GM19452 (cell line): ENCODE measurements around the gene NHSL2.
"Not testable (repeated sequence)": the region's sequence is repeated elsewhere in the genome, so short reads cannot be mapped to it uniquely, and the experiment has no call there.

Experiments
- ATAC-seq: cut with Tn5 transposase; IDR thresholded peaks from one replicate; pipeline ENCODE4 v1.9.1; 2021; ENCODE audit not compliant: unreplicated experiment

Gene NHSL2

GRCh38 chrX:71910643-71910985 is at the start of gene NHSL2:
TSS of gene NHSL2 (plus strand) at chrX:71910845.
- ATAC-seq: no peak

DNA sequence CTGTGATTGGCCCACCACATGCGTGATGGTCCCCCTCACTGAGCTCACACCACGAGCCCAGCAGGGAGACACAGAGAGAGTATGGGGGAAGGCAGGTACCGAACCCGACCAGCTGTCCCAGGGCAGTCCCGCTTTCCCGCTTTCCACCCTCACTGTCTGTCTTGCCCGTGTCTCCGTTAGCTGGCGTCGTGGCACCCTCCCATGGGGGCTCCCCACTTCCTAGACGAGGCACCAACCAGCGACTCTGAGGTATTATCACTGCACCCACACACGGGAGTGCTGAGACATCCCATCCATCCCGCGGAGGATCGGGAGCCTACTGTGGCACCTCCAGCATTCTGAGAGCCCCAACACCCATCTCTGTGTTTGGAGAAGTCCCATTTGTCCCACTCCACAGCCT is 43.0 kb upstream of the NHSL2 start:
- no peak for ATAC-seq

- ATAC-seq: not testable (repeated sequence)
Measured at GRCh38 chrX:71869566-71869965, 41.1 kb upstream of the NHSL2 start.

DNA sequence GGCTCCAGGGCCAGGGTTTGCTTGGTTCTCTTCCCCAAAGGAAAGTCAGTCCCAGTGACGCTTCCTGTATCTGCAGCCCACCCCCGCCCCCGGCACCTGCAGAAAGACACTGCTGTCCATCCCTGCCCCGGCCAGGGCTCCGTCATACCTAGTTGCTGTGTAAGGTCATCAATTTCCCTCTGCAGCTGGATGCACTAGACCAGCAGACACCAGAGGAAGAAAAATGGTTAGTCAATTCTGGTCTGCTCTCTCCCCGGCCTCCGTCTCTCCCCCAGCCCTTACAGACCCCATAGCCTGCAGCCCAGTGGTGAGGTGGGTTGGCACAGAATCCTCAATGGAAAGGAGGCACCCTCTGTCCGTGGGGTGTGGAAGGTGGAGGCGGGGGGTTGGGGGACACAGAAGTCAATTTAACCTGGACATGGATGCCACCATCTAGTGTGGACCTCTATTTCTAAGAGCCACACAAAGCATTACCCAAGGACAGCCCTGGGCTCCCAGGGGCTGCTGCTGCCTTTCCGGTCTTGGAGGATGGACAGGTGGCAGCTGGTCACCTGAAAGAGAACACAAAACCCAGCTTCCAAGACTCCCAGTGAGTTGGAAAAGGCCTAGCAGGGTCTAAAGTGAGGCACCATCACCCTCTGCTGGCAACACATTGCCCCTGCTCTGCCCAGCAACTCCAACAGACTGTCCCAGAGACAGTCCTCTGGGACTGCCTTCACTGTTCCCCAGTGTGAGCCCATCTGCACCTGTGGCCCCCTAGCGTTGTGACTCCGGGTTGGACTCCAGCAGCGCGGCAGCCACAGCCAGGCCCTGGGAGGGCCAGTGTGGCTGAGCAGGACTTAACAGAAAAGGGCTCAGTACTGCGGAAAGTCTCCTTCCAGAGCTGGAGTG is 40.2 kb upstream of the NHSL2 start:
- no peak for ATAC-seq

DNA sequence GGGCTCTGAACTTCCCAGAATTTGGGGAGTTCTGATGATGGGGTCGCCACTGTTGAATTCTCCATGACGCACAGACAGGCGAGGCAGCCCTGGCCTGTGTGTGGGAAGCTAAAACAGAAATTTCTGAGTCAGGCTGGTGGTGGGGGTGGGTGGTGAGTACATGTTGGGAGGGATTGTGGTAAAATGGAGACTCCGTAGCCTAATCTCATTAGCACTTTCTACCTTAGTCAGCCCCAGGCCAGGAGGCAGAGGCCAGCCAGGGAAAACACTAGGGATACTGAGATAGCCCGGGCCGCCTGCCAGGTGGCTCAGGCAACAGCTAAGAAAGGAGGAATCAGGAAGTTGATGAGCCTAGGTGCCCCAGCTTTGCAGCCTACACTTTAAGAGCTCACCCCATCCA is 39.3 kb upstream of the NHSL2 start:
- ATAC-seq: no peak

GRCh38 chrX:71872542-71873458 is 37.8 kb upstream of the NHSL2 start:
- ATAC-seq: no peak

DNA sequence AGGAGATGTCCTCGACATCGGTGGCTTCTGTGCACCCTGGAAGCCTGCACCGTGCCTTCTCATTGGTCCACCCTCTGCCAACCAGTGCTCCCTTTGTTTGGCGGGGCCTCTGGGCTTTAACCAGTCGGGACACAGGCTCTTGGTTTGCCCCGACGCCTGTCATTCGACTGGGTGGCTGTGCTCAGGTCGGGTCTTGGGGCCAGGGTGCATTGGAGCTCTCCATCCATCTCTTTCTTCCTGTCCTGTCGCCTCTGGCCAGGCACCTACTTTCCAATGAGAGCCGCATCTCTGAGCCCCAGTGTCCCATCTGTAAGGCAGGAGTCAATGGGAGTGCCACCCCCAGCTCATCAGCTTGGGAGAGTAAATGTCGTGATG is 37.2 kb upstream of the NHSL2 start:
- ATAC-seq: no peak

DNA sequence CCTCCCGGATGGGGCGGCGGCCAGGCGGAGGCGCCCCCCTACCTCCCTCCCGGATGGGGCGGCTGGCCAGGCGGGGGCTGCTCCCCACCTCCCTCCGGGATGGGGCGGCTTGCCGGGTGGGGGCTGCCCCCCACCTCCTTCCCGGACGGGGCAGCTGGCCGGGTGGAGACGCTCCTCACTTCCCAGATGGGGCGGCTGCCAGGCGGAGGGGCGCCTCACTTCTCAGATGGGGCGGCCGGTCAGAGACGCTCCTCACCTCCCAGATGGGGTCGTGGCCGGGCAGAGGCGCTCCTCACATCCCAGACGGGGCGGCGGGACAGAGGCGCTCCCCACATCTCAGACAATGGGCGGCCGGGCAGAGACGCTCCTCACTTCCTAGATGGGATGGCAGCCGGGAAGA is 33.8 kb upstream of the NHSL2 start:
- not testable (repeated sequence) for ATAC-seq

GRCh38 chrX:71885099-71885498 is 25.5 kb upstream of the NHSL2 start:
- no peak for ATAC-seq

DNA sequence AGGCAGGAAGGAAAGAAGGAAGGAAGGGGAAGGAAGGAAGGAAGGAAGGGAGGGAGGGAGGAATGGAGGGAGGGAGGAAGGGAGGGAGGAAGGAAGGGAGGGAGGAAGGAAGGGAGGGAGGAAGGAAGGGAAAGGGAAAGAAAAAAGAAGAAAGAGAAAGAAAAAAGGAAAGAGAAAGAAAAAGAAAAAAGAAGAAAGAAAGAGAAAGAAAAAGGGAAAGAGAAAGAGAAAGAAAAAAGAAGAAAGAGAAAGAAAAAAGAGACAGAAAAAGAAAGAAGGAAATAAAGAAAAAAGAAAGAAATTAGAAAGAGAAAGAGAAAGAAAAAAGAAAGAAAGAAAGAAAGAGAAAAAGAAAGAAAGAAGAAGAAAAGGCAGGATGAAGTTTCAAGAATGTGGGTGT is 15.0 kb upstream of the NHSL2 start:
- ATAC-seq: no peak

DNA sequence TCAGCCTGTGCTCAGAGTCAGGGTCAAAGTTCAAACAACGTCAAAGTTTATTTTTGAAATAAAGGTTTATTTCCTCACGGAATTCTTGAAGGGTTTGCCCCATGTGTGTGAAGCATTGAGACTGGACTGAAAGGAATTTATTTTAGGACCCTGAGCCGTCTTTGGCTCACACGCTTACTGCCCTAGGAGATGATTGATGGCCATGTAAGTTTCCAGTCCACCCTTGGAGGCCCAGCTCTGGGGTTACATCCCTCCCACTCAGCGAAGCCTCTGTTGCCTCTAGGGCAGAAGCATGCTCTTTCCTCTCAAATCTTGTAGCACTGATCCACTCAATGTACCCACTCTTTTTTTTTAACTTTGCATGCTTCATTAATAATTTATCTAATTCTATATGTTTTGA is 4.5 kb upstream of the NHSL2 start:
- no peak for ATAC-seq

DNA sequence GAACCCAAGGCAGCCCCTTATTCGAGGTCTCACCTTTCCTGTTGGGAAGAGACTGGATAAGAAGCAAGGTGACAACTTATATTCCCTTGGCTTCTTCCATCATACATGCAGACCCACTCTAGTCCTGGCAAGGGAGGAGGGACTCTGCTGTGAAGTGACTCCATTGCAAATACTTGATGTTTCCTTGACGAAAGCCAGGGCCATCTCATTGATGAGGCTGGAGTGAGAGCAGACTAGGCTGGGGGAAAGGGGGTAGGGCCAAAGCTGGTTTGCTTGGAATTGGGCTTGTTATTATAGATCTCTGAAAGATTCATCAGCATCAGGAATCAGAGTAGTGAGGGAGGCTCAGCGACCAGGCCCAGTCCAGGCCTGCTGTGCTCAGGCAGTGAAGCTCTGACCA is 2.3 kb upstream of the NHSL2 start:
- ATAC-seq: no peak

DNA sequence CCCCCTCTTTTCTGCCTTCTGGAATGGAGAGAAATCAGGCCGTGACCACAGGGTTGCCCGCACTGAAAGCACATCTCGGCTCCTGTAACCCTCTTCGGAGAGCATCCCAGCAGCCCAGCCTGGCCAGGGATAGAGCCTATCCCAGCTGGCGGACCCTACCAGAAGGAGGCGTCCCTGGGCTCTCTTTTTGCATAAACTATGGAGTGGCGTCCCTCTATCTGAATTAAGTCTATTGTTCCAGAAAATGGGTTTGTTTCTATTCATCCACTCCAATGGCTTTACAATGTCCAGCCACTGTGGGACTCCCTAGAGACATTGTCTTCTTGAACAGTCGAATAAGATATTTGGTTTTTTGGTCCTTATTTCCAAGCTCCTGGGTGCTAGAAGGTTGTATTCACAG is 689 bp upstream of the NHSL2 start:
- no peak for ATAC-seq

GRCh38 chrX:71910986-71911730 is 513 bp downstream of the NHSL2 start:
- no peak for ATAC-seq

- ATAC-seq: no peak
Measured at GRCh38 chrX:71911731-71912050, 1.0 kb downstream of the NHSL2 start.

GRCh38 chrX:71912156-71912555 is 1.5 kb downstream of the NHSL2 start:
- no peak for ATAC-seq

DNA sequence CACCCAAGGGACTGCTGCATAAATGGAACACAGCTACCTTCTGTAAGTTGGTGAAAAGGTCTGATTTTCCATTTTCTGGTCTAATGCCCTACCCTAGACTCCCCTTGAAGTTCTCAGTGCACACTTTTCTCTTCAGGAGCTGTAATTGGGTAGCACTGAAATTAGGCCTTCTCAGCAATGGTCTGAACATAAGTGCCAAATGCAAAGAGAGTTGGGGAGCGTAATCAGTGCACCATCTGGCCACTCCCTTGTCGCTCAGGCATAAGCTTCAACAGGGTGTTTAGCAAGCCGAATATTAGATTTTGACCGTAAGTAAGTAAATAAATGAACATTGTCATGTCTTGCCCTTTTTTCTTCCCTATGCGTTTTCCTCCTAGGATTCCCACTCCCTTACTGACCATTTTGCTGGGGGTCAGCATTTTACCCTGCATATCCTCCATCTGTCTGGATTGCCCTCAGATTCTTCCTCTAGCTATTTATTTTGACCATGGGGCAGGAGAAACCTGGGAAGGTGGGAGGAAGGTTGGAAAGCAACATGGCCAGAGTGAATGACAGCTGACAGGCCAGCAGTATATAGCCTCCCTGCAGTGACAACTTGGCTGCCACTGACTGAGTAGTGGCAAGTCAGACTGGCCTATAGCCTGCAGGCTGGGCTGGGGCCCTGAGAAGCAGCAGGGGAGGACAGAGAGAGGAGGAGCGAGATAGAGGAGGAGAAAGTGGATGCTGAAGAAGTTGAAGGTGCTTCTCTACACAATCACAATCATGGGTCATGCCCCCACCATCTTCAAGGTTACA is 2.7 kb downstream of the NHSL2 start:
- ATAC-seq: no peak

- ATAC-seq: no peak
Measured at GRCh38 chrX:71917621-71918343, 7.1 kb downstream of the NHSL2 start.

- no peak for ATAC-seq
Measured at GRCh38 chrX:71919431-71919830, 8.8 kb downstream of the NHSL2 start.

- no peak for ATAC-seq
Measured at GRCh38 chrX:71919886-71920285, 9.2 kb downstream of the NHSL2 start.
